Endothelial cell of umbilical vein (primary cell): Measurements from ENCODE around the gene CD200R1. TPM values are rescaled to one million over a fixed set of nuclear protein-coding genes. Genes with fewer than 3 reads are reported as not detected.

Source experiments
- BruUV-seq: library from RNA; stranded (reverse); fragments of 400-500 nt; replicated peaks from 2 replicates; lab custom pipeline; 2021; lab: Mats Ljungman, UMichigan
- CTCF ChIA-PET: fragments of 300-600, 350-600 bp; sonication (Branson Sonifier 250); formaldehyde crosslinking; loops from one replicate; lab custom pipeline; 2021; ENCODE audit warnings: antibody characterized with exemption, inconsistent platforms; lab: Charles Lee
- POLR2A ChIA-PET: fragments of 300-600, 350-600 bp; sonication (Branson Sonifier 250); formaldehyde crosslinking; loops from one replicate; lab custom pipeline; 2021; ENCODE audit warnings: antibody characterized with exemption, inconsistent platforms; lab: Charles Lee
- DNase-seq: peaks from one replicate; pipeline ENCODE4 v3.0.0-alpha.2; 2011; ENCODE audit warnings: low read depth, low spot score
- FAIRE-seq: peaks from 2 replicates; lab custom pipeline; 2011; peaks lifted over from hg19 to GRCh38; lab: Jason Lieb, UNC
- H2AFZ ChIP-seq: 2 replicates; pipeline ENCODE4 v1.6.0; 2012; ENCODE audit warnings: low read depth, low read length, control low read depth, inconsistent platforms
- H3K27ac ChIP-seq: 2 replicates; pipeline ENCODE4 v1.5.1; 2011; ENCODE audit warnings: low read depth, mild to moderate bottlenecking, control low read depth, low read length, moderate library complexity; ENCODE audit not compliant: insufficient read depth
- H3K27me3 ChIP-seq, 2 experiments: 2 replicates each; pipeline versions ENCODE4 v1.6.0 to v1.6.1; 2011; ENCODE audit warnings: low read length in 2 of 2, mixed read lengths in 1 of 2; ENCODE audit not compliant: control insufficient read depth in 2 of 2, insufficient read depth in 2 of 2
- H3K36me3 ChIP-seq, 2 experiments: 2 replicates in 1 of 2; 3 replicates in 1 of 2; pipeline ENCODE4 v1.5.1; 2011; ENCODE audit warnings: low read length in 2 of 2, mild to moderate bottlenecking in 1 of 2, moderate library complexity in 1 of 2; ENCODE audit not compliant: control insufficient read depth in 2 of 2, insufficient read depth in 2 of 2; ENCODE audit errors: extremely low read depth in 1 of 2
- H3K4me1 ChIP-seq: 3 replicates; pipeline ENCODE4 v1.5.1; 2011; ENCODE audit warnings: mild to moderate bottlenecking, low read length; ENCODE audit not compliant: control insufficient read depth, insufficient read depth; ENCODE audit errors: extremely low read depth
- H3K4me2 ChIP-seq: 2 replicates; pipeline ENCODE4 v1.6.1; 2011; ENCODE audit warnings: low read length, control low read depth, mixed read lengths; ENCODE audit not compliant: insufficient read depth
- H3K4me3 ChIP-seq, 3 experiments: fragments of 200-600 bp in 1 of 3; sonication (generic), shearing (Covaris generic) in 1 of 3; replicated peaks in 1 of 3; 2 replicates each; pipeline ENCODE4 v1.5.1; 2011 to 2016; ENCODE audit warnings: control low read depth in 3 of 3, low read length in 3 of 3, mild to moderate bottlenecking in 2 of 3, inconsistent platforms in 1 of 3, low read depth in 1 of 3, moderate library complexity in 1 of 3; ENCODE audit not compliant: insufficient read depth in 1 of 3
- H3K79me2 ChIP-seq: 2 replicates; pipeline ENCODE4 v1.6.0; 2012; ENCODE audit warnings: low read length, inconsistent platforms; ENCODE audit not compliant: control insufficient read depth, insufficient read depth
- H3K9ac ChIP-seq: replicated peaks from 2 replicates; pipeline ENCODE3; 2011; ENCODE audit warnings: low read length, control low read depth; ENCODE audit not compliant: insufficient read depth; ENCODE audit errors: extremely low read depth
- H3K9me1 ChIP-seq: replicated peaks from 3 replicates; pipeline ENCODE4 v1.6.0; 2011; ENCODE audit warnings: mild to moderate bottlenecking, low read length; ENCODE audit not compliant: control insufficient read depth, insufficient read depth; ENCODE audit errors: extremely low read depth
- H3K9me3 ChIP-seq: replicated peaks from 2 replicates; pipeline ENCODE4 v1.5.1; 2012; ENCODE audit warnings: low read length, inconsistent platforms; ENCODE audit not compliant: control insufficient read depth, insufficient read depth
- H4K20me1 ChIP-seq: replicated peaks from 2 replicates; pipeline ENCODE3; 2011; ENCODE audit warnings: mild to moderate bottlenecking, low read length; ENCODE audit not compliant: control insufficient read depth, insufficient read depth; ENCODE audit errors: extremely low read depth
- EZH2 ChIP-seq: IDR thresholded peaks from 2 replicates; pipeline ENCODE4 v1.6.1; 2012; ENCODE audit warnings: borderline replicate concordance, low read depth, mild to moderate bottlenecking, moderate library complexity, low read length, inconsistent platforms; ENCODE audit not compliant: severe bottlenecking
- FOS ChIP-seq: IDR thresholded peaks from 2 replicates; pipeline ENCODE4 v1.6.1; 2011; ENCODE audit warnings: mild to moderate bottlenecking, low read length, moderate library complexity, borderline replicate concordance; ENCODE audit not compliant: insufficient read depth
- GATA2 ChIP-seq: IDR thresholded peaks from 2 replicates; pipeline ENCODE4 v1.7.0; 2011; ENCODE audit warnings: low read depth, mild to moderate bottlenecking, moderate library complexity, mixed read lengths, low read length; ENCODE audit not compliant: insufficient read length, insufficient read depth
- JUN ChIP-seq: IDR thresholded peaks from 2 replicates; pipeline ENCODE4 v1.6.1; 2011; ENCODE audit warnings: borderline replicate concordance, low read depth; ENCODE audit not compliant: insufficient read length, insufficient read depth
- MYC ChIP-seq: IDR thresholded peaks from one replicate; pipeline ENCODE4 v1.6.1; 2011; ENCODE audit warnings: mild to moderate bottlenecking, low read depth, low read length
- POLR2A ChIP-seq: IDR thresholded peaks from 2 replicates; pipeline ENCODE4 v1.6.1; 2012; ENCODE audit warnings: low read depth, mild to moderate bottlenecking, control low read depth, low read length
- POLR2AphosphoS5 ChIP-seq: IDR thresholded peaks from 2 replicates; pipeline ENCODE4 v1.6.1; 2012; ENCODE audit warnings: low read depth, mild to moderate bottlenecking, control low read depth, low read length, moderate library complexity; ENCODE audit not compliant: insufficient read depth
- dilution Hi-C: fragments of 300-500 bp; cut with MboI; formaldehyde crosslinking; loops from one replicate; pipeline ENCODE4 v1.15.0; 2019; ENCODE audit warnings: low sequenced_read_pairs; ENCODE audit not compliant: extremely low pct_ligation_motif_present
- intact Hi-C: fragments of 100-400 bp; cut with micrococcal nuclease; formaldehyde crosslinking; loops from one replicate; pipeline ENCODE4 v1.10.0; 2022
- polyA plus RNA-seq, 4 experiments: library from polyadenylated mRNA; depleted of rRNA in 3 of 4; stranded (reverse) in 3 of 4; unstranded in 1 of 4; fragments of >200 nt; gene quantifications; 2 replicates each; pipeline versions ENCODE4 v1.2.1 to v1.2.3, GENCODE V29; 2011 to 2012; ENCODE audit warnings: missing spikeins in 1 of 4
- total RNA-seq: library from RNA; stranded (reverse); gene quantifications from 2 replicates; pipeline ENCODE4 v1.2.3, GENCODE V29; 2021
- TF ChIP-seq, protein P1 (sequence below): IDR thresholded peaks from 2 replicates; pipeline ENCODE4 v1.6.1; 2011; ENCODE audit not compliant: insufficient read depth, insufficient read length
- TF ChIP-seq, protein P2 (sequence below), 2 donors: IDR thresholded peaks; 1 replicate in 1 of 2; 2 replicates in 1 of 2; pipeline ENCODE4 v1.5.1; 2011; ENCODE audit warnings: low read length in 2 of 2, mild to moderate bottlenecking in 2 of 2, moderate library complexity in 2 of 2, control low read depth in 1 of 2, inconsistent platforms in 1 of 2, low read depth in 1 of 2; ENCODE audit not compliant: insufficient read depth in 1 of 2; ENCODE audit errors: extremely low read depth in 1 of 2

The CD200R1 gene
- total and polyA plus RNA-seq, 2 donors (not counting 3 experiments of a cell fraction or from before 2014, with no cell fraction given): not detected

DNA sequence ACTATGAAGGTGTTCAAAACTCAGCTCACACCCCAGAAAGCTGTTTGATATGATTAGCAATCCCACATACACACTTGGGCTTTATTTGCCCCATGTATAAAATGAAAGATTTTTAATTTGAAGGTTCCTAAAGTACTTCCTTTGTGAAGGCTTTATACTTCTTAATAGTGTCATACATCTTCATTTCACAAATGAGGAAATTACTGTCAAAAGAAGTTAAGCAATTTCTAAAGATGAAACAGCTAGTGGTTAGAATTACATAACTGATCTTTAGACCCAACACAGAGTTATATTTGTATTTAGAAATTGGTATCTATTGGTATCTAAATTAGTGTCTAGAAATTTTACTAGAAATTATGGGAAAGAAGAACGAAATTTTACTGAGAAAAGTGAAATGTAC, 7.1 kb downstream of the CD200R1 start:
- DNase-seq (no peak), FAIRE-seq (no peak)
- Histone ChIP-seq H2AFZ (no peak overlapping the region), H3K27ac (no peak overlapping the region), H3K27me3 (peaks cover 14 to 23% of the 10 kb centered on the region in 2 experiments), H3K9me1 (no peaks in the 10 kb centered on the region), H3K4me3 (no peak overlapping the region), H3K9ac (no peak overlapping the region), H3K79me2 (no peaks in the 10 kb centered on the region), H3K9me3 (no peaks in the 10 kb centered on the region), H3K4me2 (no peak overlapping the region), H4K20me1 (no peaks in the 10 kb centered on the region), H3K36me3 (no peaks in the 10 kb centered on the region), H3K4me1 (no peaks in the 10 kb centered on the region)
- intact Hi-C loops (no loop called here), dilution Hi-C loops (no loop called here)
- TF ChIP-seq, protein P1, sequence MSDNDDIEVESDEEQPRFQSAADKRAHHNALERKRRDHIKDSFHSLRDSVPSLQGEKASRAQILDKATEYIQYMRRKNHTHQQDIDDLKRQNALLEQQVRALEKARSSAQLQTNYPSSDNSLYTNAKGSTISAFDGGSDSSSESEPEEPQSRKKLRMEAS: no peak
- TF ChIP-seq, protein P2, sequence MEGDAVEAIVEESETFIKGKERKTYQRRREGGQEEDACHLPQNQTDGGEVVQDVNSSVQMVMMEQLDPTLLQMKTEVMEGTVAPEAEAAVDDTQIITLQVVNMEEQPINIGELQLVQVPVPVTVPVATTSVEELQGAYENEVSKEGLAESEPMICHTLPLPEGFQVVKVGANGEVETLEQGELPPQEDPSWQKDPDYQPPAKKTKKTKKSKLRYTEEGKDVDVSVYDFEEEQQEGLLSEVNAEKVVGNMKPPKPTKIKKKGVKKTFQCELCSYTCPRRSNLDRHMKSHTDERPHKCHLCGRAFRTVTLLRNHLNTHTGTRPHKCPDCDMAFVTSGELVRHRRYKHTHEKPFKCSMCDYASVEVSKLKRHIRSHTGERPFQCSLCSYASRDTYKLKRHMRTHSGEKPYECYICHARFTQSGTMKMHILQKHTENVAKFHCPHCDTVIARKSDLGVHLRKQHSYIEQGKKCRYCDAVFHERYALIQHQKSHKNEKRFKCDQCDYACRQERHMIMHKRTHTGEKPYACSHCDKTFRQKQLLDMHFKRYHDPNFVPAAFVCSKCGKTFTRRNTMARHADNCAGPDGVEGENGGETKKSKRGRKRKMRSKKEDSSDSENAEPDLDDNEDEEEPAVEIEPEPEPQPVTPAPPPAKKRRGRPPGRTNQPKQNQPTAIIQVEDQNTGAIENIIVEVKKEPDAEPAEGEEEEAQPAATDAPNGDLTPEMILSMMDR (IDR thresholded peaks at IDR 0.05; ENCODE audit: extremely low read depth in 1 of 2, insufficient read depth in 1 of 2, low read depth in 1 of 2, low read length in 2 of 2): no peak
- TF ChIP-seq MYC (no peak), POLR2AphosphoS5 (no peak), EZH2 (no peak), JUN (no peak), FOS (no peak), GATA2 (no peak), POLR2A (no peak)
- ChIA-PET CTCF (interaction anchor here (4.4 kb wide), 1 partner anchor 12 kb away, joined by 31 read pairs; no protein-coding TSS in a partner anchor), POLR2A (no interaction called here)
- BruUV-seq: no TSS peak
